Measurements from ENCODE around the gene LYRM4. TPM values are rescaled to one million over a fixed set of nuclear protein-coding genes. Genes with fewer than 3 reads are reported as not detected.

The LYRM4 gene
- total and polyA plus RNA-seq, 2 donors (not counting 1 experiment from before 2014, with no cell fraction given) = 22.1 to 29.5 TPM

GRCh38 chr6:5108068-5108467 is 152.7 kb downstream of the LYRM4 start:
- ChIA-PET POLR2A (no interaction called here), CTCF (no interaction called here)
- Mint-ChIP-seq H3K9me3 (ENCODE audit: insufficient read depth) (no peaks in the 10 kb centered on the region), H3K27me3 (no peaks in the 10 kb centered on the region), H3K4me3 (no peak overlapping the region), H3K27ac (no peak overlapping the region), H3K4me1 (no peaks in the 10 kb centered on the region)
- TF ChIP-seq EZH2 (IDR thresholded peaks at IDR 0.05; ENCODE audit: borderline replicate concordance, insufficient read depth, low read depth, low read length, poor library complexity, severe bottlenecking) = no peak
- TF ChIP-seq CTCF (IDR thresholded peaks at IDR 0.05) = no peak
- no peak overlapping the region for H3K4me2 ChIP-seq (replicated peaks; ENCODE audit: low read depth, low read length, poor library complexity, severe bottlenecking)
- no peak overlapping the region for H3K27ac ChIP-seq (ENCODE audit: low read length in 2 of 2)
- H3K36me3 ChIP-seq (replicated peaks in 1 of 2; ENCODE audit: control extremely low read depth in 1 of 2, control insufficient read depth in 1 of 2, extremely low read depth in 1 of 2, insufficient read depth in 2 of 2, low read length in 1 of 2) = peaks cover 0 to 8% of the 10 kb centered on the region in 2 experiments
- no peaks in the 10 kb centered on the region for H3K9me3 ChIP-seq (ENCODE audit: control extremely low read depth in 1 of 3, control insufficient read depth in 2 of 3, insufficient read depth in 1 of 3, low read length in 2 of 3)
- H3K9ac ChIP-seq (ENCODE audit: low read length) = no peak overlapping the region
- H2AFZ ChIP-seq (ENCODE audit: insufficient read depth, low read depth, low read length, poor library complexity, severe bottlenecking) = no peak overlapping the region
- ATAC-seq (ENCODE audit: low read depth) (no peak), DNase-seq (no peak)
- no peaks in the 10 kb centered on the region for H4K20me1 ChIP-seq (ENCODE audit: control insufficient read depth, insufficient read depth, low read length, poor library complexity, severe bottlenecking)
- 86% methylated on average over 7 of the region's 9 CpGs for WGBS (ENCODE audit: insufficient coverage)
- no peak overlapping the region for H3K4me3 ChIP-seq (ENCODE audit: control extremely low read depth in 1 of 5, extremely low read depth in 1 of 5, insufficient read depth in 1 of 5, low read depth in 2 of 5, low read length in 4 of 5)
- intact Hi-C loops (cut with micrococcal nuclease) = no loop called here
- H3K27me3 ChIP-seq (replicated peaks in 1 of 4; ENCODE audit: control extremely low read depth in 1 of 4, control insufficient read depth in 3 of 4, insufficient read depth in 4 of 4, low read length in 3 of 4) = no peaks in the 10 kb centered on the region
- no peaks in the 10 kb centered on the region for H3K4me1 ChIP-seq (ENCODE audit: control insufficient read depth in 2 of 2, insufficient read depth in 2 of 2, low read length in 2 of 2)
- no peaks in the 10 kb centered on the region for H3K79me2 ChIP-seq (ENCODE audit: control insufficient read depth, insufficient read depth, low read length)

GRCh38 chr6:5107341-5107740 is 153.4 kb downstream of the LYRM4 start:
- ChIA-PET POLR2A (no interaction called here), CTCF (no interaction called here)
- H3K27ac ChIP-seq (ENCODE audit: low read length in 2 of 2) = no peak overlapping the region
- H3K4me3 ChIP-seq (ENCODE audit: control extremely low read depth in 1 of 5, extremely low read depth in 1 of 5, insufficient read depth in 1 of 5, low read depth in 2 of 5, low read length in 4 of 5) = no peak overlapping the region
- no peaks in the 10 kb centered on the region for H3K27me3 Mint-ChIP-seq
- ATAC-seq (ENCODE audit: low read depth) (no peak), DNase-seq (no peak)
- no peak overlapping the region for H3K4me3 Mint-ChIP-seq
- no peaks in the 10 kb centered on the region for H3K4me1 Mint-ChIP-seq
- TF ChIP-seq EZH2 (IDR thresholded peaks at IDR 0.05; ENCODE audit: borderline replicate concordance, insufficient read depth, low read depth, low read length, poor library complexity, severe bottlenecking) (no peak), CTCF (IDR thresholded peaks at IDR 0.05) (no peak)
- H3K27me3 ChIP-seq (replicated peaks in 1 of 4; ENCODE audit: control extremely low read depth in 1 of 4, control insufficient read depth in 3 of 4, insufficient read depth in 4 of 4, low read length in 3 of 4) = no peaks in the 10 kb centered on the region
- no peaks in the 10 kb centered on the region for H3K9me3 ChIP-seq (ENCODE audit: control extremely low read depth in 1 of 3, control insufficient read depth in 2 of 3, insufficient read depth in 1 of 3, low read length in 2 of 3)
- H3K9ac ChIP-seq (ENCODE audit: low read length) = no peak overlapping the region
- H3K4me1 ChIP-seq (ENCODE audit: control insufficient read depth in 2 of 2, insufficient read depth in 2 of 2, low read length in 2 of 2) = no peaks in the 10 kb centered on the region
- intact Hi-C loops (cut with micrococcal nuclease) = no loop called here
- H3K4me2 ChIP-seq (replicated peaks; ENCODE audit: low read depth, low read length, poor library complexity, severe bottlenecking) = no peak overlapping the region
- H2AFZ ChIP-seq (ENCODE audit: insufficient read depth, low read depth, low read length, poor library complexity, severe bottlenecking) = no peak overlapping the region
- peaks cover 0 to 8% of the 10 kb centered on the region in 2 experiments for H3K36me3 ChIP-seq (replicated peaks in 1 of 2; ENCODE audit: control extremely low read depth in 1 of 2, control insufficient read depth in 1 of 2, extremely low read depth in 1 of 2, insufficient read depth in 2 of 2, low read length in 1 of 2)
- WGBS (ENCODE audit: insufficient coverage) = 78% methylated on average over 6 of the region's 10 CpGs
- no peak overlapping the region for H3K27ac Mint-ChIP-seq
- no peaks in the 10 kb centered on the region for H4K20me1 ChIP-seq (ENCODE audit: control insufficient read depth, insufficient read depth, low read length, poor library complexity, severe bottlenecking)
- no peaks in the 10 kb centered on the region for H3K79me2 ChIP-seq (ENCODE audit: control insufficient read depth, insufficient read depth, low read length)
- H3K9me3 Mint-ChIP-seq (ENCODE audit: insufficient read depth) = no peaks in the 10 kb centered on the region
